Measurements from ENCODE around the gene NHS.
A peak's percentile ranks its signal among the peaks of the same experiment; 100 is the strongest.
"Not testable (repeated sequence)": the region's sequence is repeated elsewhere in the genome, so short reads cannot be mapped to it uniquely, and the experiment has no call there.

The NHS gene

GRCh38 chrX:17553961-17554482 is 179.0 kb downstream of the NHS start:
- no peak for DNase-seq

GRCh38 chrX:17554914-17555313 is 179.9 kb downstream of the NHS start:
- no peak for DNase-seq

GRCh38 chrX:17555846-17556245 is 180.8 kb downstream of the NHS start:
- DNase-seq = no peak

- peak in 1 of 2 experiments; percentile 16 for DNase-seq
Measured at GRCh38 chrX:17559728-17560379, 184.9 kb downstream of the NHS start.

GRCh38 chrX:17560385-17560784 is 185.4 kb downstream of the NHS start:
- no peak for DNase-seq

GRCh38 chrX:17563076-17563475 is 188.1 kb downstream of the NHS start:
- no peak for DNase-seq

- DNase-seq = no peak
Measured at GRCh38 chrX:17563515-17563914, 188.5 kb downstream of the NHS start.

- no peak for DNase-seq
Measured at GRCh38 chrX:17564689-17565409, 189.8 kb downstream of the NHS start.

GRCh38 chrX:17566740-17567139 is 191.7 kb downstream of the NHS start:
- DNase-seq = no peak

- no peak for DNase-seq
Measured at GRCh38 chrX:17567187-17567586, 192.2 kb downstream of the NHS start.

- no peak for DNase-seq
Measured at GRCh38 chrX:17567821-17568220, 192.8 kb downstream of the NHS start.

- not testable (repeated sequence) for DNase-seq
Measured at GRCh38 chrX:17568804-17569203, 193.8 kb downstream of the NHS start.

- no peak for DNase-seq
Measured at GRCh38 chrX:17579026-17579425, 204.0 kb downstream of the NHS start.

- DNase-seq = no peak
Measured at GRCh38 chrX:17580539-17581152, 205.6 kb downstream of the NHS start.

- no peak for DNase-seq
Measured at GRCh38 chrX:17581641-17582040, 206.6 kb downstream of the NHS start.

- no peak for DNase-seq
Measured at GRCh38 chrX:17584248-17584681, 209.3 kb downstream of the NHS start.

- no peak for DNase-seq
Measured at GRCh38 chrX:17585006-17585405, 210.0 kb downstream of the NHS start.

GRCh38 chrX:17587366-17587765 is 212.4 kb downstream of the NHS start:
- no peak for DNase-seq

GRCh38 chrX:17588303-17588702 is 213.3 kb downstream of the NHS start:
- no peak for DNase-seq

GRCh38 chrX:17590892-17591740 is 216.1 kb downstream of the NHS start:
- no peak for DNase-seq

- no peak for DNase-seq
Measured at GRCh38 chrX:17591741-17592110, 216.7 kb downstream of the NHS start.

GRCh38 chrX:17592117-17592516 is 217.1 kb downstream of the NHS start:
- DNase-seq = no peak

- no peak for DNase-seq
Measured at GRCh38 chrX:17594693-17595092, 219.7 kb downstream of the NHS start.
